ENCODE results near the gene CACHD1.

- TF ChIP-seq CTCF (IDR thresholded peaks at IDR 0.05) (no peak), POLR2A (IDR thresholded peaks at IDR 0.05) (no peak)
These were observed 81.1 kb downstream of the CACHD1 start for GRCh38 chr1:64550946-64551605.
